ENCODE measurements around the gene THRAP3.

THRAP3 gene

GRCh38 chr1:36297062-36297461 lies 72.8 kb downstream of the THRAP3 start:
- no peak for DNase-seq (ENCODE audit: low read depth, low spot score)

- DNase-seq (ENCODE audit: low read depth, low spot score): no peak
Observed at GRCh38 chr1:36298640-36299039, 74.4 kb downstream of the THRAP3 start.

- no peak for DNase-seq (ENCODE audit: low read depth, low spot score)
Observed at GRCh38 chr1:36300526-36300925, 76.3 kb downstream of the THRAP3 start.

GRCh38 chr1:36301220-36301619 lies 77.0 kb downstream of the THRAP3 start:
- DNase-seq (ENCODE audit: low read depth, low spot score): no peak

GRCh38 chr1:36303244-36303643 lies 79.0 kb downstream of the THRAP3 start:
- no peak for DNase-seq (ENCODE audit: low read depth, low spot score)

- no peak for DNase-seq (ENCODE audit: low read depth, low spot score)
Observed at GRCh38 chr1:36303650-36304360, 79.6 kb downstream of the THRAP3 start.

GRCh38 chr1:36304521-36304920 lies 80.3 kb downstream of the THRAP3 start:
- no peak for DNase-seq (ENCODE audit: low read depth, low spot score)

- DNase-seq (ENCODE audit: low read depth, low spot score): no peak
Observed at GRCh38 chr1:36304970-36305914, 81.0 kb downstream of the THRAP3 start.

GRCh38 chr1:36305915-36306209 lies 81.6 kb downstream of the THRAP3 start:
- no peak for DNase-seq (ENCODE audit: low read depth, low spot score)

GRCh38 chr1:36306210-36306901 lies 82.1 kb downstream of the THRAP3 start, which contains the start of gene SH3D21:
Gene SH3D21 (plus strand): TSS chr1:36306368. CDS start chr1:36306421, 53 bp downstream.
- no peak for DNase-seq (ENCODE audit: low read depth, low spot score)

- peak; percentile 73 for DNase-seq (ENCODE audit: low read depth, low spot score)
Observed at GRCh38 chr1:36306902-36307456, 82.7 kb downstream of the THRAP3 start.

- DNase-seq (ENCODE audit: low read depth, low spot score): no peak
Observed at GRCh38 chr1:36307601-36308330, 83.5 kb downstream of the THRAP3 start.

- DNase-seq (ENCODE audit: low read depth, low spot score): no peak
Observed at GRCh38 chr1:36309397-36309796, 85.2 kb downstream of the THRAP3 start.

GRCh38 chr1:36320291-36320761 lies 96.1 kb downstream of the THRAP3 start:
- no peak for DNase-seq (ENCODE audit: low read depth, low spot score)

GRCh38 chr1:36320767-36321118 lies 96.5 kb downstream of the THRAP3 start:
- no peak for DNase-seq (ENCODE audit: low read depth, low spot score)

GRCh38 chr1:36321119-36321951 lies 97.1 kb downstream of the THRAP3 start:
- peak; percentile 74 for DNase-seq (ENCODE audit: low read depth, low spot score)

- DNase-seq (ENCODE audit: low read depth, low spot score): no peak
Observed at GRCh38 chr1:36322041-36322785, 98.0 kb downstream of the THRAP3 start.

GRCh38 chr1:36322786-36323635 lies 98.8 kb downstream of the THRAP3 start:
- no peak for DNase-seq (ENCODE audit: low read depth, low spot score)
